Upper lobe of left lung (tissue), 4 donors: ENCODE results near the gene INHBE.

Source experiments
- POLR2AphosphoS5 ChIP-seq, 2 donors: sonication (generic); formaldehyde crosslinking; IDR thresholded peaks; one replicate each; pipeline ENCODE4 v1.5.1; 2017; ENCODE audit warnings: antibody characterized with exemption in 2 of 2
- TF ChIP-seq, protein P1 (sequence below), 6 experiments: fragments of 450-650 bp in 4 of 6; fragments of 200-600 bp in 2 of 6; sonication (generic) in 2 of 6; IDR thresholded peaks; one replicate each; pipeline ENCODE4 v1.5.1; 2016 to 2019; ENCODE audit warnings: antibody characterized with exemption in 6 of 6

DNA sequence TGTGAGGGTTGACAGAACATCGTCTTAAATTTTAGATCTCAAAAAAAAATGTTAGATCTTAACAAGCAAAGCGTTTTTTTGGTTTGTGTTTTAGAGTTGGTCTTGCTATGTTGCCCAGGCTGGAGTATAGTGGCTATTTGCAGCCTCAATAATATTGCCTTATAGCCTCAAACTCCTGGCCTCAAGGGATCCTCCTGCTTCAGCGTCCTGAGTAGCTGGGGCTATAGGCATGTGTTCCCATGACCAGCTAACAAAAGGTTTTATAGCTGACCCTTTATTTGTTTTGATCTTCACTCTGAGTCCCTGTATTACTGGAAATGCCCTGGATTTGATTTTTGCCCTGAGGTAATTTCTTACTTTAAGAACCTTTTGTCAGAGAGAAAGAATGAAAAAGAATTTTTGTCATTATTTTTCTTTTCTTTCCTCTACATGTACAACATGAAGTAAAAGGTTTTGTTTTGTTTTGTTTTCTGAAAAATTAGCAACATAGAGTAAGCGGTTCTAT is 15.3 kb upstream of the INHBE start:
- TF ChIP-seq, protein P1, sequence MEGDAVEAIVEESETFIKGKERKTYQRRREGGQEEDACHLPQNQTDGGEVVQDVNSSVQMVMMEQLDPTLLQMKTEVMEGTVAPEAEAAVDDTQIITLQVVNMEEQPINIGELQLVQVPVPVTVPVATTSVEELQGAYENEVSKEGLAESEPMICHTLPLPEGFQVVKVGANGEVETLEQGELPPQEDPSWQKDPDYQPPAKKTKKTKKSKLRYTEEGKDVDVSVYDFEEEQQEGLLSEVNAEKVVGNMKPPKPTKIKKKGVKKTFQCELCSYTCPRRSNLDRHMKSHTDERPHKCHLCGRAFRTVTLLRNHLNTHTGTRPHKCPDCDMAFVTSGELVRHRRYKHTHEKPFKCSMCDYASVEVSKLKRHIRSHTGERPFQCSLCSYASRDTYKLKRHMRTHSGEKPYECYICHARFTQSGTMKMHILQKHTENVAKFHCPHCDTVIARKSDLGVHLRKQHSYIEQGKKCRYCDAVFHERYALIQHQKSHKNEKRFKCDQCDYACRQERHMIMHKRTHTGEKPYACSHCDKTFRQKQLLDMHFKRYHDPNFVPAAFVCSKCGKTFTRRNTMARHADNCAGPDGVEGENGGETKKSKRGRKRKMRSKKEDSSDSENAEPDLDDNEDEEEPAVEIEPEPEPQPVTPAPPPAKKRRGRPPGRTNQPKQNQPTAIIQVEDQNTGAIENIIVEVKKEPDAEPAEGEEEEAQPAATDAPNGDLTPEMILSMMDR (IDR thresholded peaks at IDR 0.05): no peak
- no peak for TF ChIP-seq POLR2AphosphoS5 (IDR thresholded peaks at IDR 0.05)
